A673 (cell line): ENCODE results near the gene P2RY13.

Experiments
- CTCF ChIP-seq: fragments of 300-800, 200-600 bp; sonication (generic); conservative IDR thresholded peaks from 2 replicates; pipeline ENCODE4 v1.5.1; 2017; ENCODE audit warnings: low read depth, mild to moderate bottlenecking, antibody characterized with exemption, low read length, moderate library complexity, mixed read lengths
- EZH2 ChIP-seq: fragments of 200-600 bp; sonication (generic); IDR thresholded peaks from 2 replicates; pipeline ENCODE4 v1.6.1; 2017; ENCODE audit warnings: borderline replicate concordance, low read depth, mild to moderate bottlenecking, mixed read lengths, antibody characterized with exemption, low read length; ENCODE audit not compliant: poor library complexity, severe bottlenecking

GRCh38 chr3:151319628-151320027 is 9.7 kb downstream of the P2RY13 start:
- TF ChIP-seq CTCF: no peak
- TF ChIP-seq EZH2: no peak
